Hematopoietic multipotent progenitor cell treated with erythropoietin and hydrocortisone succinate and interleukin-3 and kit ligand, for 17 days (in vitro differentiated cells): ENCODE results near the gene M6PR.
"Not testable (repeated sequence)": the region's sequence is repeated elsewhere in the genome, so short reads cannot be mapped to it uniquely, and the experiment has no call there.

ENCODE experiments used
- DNase-seq: peaks from one replicate; pipeline ENCODE4 v3.0.0-alpha.2; 2015; ENCODE audit warnings: low spot score

M6PR gene

DNA sequence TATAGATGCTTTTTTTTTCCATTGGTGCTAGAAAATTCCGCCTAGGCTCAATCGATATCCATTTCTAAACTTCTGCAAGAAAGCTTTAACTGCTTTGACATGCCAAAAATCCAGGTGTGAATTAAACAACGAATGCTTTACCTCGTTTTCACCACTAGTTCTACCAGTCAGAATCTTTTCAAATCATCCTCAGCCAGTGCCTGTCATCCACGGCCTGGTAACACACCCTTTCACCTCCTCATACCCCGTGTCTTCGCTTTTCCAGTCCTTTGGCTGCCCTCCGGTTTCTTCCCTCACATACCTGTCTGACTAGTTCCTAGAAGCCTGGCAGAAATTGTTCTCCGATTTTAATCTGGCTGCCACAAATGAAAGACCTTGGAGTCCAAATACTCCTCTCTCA lies 36.5 kb downstream of the M6PR start:
- DNase-seq: no peak

DNA sequence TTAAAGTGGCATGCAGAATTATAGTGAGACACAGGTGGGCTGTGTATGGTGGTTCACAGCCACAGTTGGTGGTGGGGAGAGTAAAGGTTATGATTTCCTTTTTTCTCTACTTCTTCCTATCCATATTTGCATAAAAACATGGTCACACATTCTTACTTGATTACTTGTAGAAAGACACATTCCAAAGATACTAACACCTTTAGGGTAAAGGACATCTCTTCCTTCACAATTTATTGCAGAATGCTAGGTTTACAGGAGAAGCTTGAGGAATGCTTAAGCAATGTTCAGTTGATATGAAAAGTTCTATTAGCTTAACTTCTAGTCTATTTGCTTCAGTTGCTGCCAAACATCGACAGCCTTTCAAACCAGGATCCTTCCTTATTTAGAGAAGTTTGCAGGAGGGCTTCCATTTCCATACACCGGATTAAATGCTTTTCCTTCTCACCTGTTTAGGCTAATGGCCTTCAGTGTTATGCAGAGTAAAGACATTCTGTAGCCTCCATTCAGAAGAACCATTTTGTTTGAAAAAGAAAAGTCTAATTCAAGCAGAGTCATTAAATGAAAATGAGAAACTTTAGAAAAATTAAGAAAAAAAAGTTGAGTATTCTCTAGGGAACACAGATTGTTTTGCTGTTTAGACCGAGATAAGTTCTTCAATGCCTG lies 37.7 kb downstream of the M6PR start:
- DNase-seq: no peak

DNA sequence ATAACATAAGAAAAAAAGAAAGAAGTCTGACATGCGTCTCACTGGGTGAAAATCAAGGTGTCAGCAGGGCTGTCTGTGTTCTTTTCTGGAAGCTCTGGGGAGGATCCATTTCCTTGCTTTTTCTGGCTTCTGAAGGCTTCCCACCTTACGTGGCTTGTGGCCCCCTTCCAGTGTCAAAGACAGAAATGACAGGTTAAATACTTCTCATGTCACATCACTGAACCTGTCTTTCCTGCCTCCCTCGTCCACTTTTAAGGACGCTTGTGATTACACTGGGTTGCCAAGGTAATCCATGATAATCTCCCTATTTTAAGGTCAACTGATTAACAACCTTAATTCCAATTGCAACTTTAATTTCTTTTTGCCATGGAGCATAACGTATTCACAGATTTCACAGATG lies 39.7 kb downstream of the M6PR start:
- no peak for DNase-seq

DNA sequence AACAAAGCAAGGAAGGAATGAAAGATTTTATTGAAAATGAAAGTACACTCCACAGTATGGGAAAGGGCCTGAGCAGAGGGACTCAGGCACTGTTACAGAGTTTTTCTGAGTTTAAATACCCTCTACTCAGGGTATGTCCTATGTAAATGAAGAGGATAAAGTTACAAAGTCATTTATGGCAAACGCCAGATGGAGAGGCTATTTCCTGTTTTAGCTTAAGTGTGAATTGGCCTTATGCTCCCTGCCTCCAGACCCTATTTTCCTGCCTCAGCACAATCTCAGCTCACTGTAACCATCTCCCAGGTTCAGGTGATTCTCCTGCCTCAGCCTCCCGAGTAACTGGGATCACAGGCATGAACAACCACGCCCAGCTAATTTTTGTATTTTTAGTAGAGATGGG lies 41.9 kb downstream of the M6PR start:
- no peak for DNase-seq

DNA sequence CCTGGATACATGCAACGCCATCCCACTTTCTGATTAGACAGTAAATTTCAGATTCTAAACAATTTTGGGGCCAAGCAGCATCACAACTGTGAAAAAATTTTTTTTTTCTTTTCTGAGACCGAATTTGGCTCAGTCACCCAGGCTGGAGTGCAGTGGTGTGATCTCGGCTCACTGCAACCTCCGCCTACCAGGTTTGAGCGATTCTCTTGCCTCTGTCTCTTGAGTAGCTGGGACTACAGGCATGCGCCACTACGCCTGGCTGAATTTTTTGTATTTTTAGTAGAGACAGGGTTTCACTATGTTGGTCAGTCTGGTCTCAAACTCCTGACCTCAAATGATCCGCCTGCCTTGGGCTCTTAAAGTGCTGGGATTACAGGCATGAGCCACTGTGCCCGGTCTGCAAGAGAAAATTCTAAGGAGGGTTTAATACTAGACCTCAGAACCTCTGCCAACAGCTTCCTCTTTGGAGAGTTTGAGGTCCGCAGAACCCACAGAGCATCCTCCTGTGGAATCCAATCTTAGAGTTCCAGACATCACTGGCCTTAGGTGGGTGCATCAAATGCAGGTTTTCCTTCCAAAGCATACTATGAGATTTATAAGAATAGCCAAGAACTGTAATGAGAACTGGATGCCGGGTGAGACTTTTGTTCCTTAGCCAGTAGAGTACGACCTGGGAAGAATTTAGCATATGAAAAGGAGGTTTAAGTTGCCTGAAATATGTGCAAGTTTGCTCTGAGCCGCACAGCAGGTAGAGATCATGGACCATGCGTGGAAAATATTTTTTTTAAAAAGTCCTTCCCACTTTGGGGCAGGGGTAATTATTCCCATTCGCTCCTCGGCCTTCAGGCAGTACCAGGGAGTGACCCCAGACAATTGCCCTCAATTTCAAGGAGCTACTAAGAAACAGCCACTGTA lies 42.9 kb downstream of the M6PR start:
- no peak for DNase-seq

DNA sequence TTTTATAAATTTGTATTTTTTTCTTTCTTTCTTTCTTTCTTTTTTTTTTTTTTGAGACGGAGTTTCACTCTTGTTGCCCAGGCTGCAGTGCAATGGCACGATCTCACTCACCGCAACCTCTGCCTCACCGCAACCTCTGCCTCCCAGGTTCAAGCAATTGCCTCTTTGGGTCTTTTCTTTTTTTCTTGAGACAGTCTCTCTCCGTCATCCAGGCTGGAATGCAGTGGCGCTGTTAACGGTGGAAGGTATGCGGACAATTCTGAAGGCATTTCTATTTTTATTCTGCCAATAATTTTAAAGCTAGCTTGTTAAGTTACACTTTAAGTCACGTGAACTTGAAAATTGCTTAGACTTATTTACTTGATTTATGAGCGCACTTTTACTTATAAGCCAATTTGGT lies 43.9 kb downstream of the M6PR start:
- no peak for DNase-seq

DNA sequence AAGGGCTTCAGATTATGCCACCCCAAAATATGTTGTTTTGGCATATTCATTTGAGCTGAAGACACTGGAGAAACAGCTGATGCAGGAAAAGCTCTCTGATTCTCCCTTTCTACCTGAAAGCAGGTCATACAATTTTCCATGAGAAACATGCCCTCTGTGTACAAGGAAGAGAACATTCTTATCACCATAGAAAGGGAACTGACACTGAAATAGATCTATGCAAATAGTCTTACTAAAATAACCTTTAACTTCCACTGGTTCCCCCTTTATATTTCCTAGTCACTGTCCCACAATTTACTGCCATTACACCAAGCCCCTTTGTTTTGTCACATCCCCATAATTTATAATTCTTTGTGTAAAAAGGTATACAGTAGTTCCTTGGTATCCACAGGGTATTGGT lies 44.8 kb downstream of the M6PR start:
- DNase-seq: no peak

DNA sequence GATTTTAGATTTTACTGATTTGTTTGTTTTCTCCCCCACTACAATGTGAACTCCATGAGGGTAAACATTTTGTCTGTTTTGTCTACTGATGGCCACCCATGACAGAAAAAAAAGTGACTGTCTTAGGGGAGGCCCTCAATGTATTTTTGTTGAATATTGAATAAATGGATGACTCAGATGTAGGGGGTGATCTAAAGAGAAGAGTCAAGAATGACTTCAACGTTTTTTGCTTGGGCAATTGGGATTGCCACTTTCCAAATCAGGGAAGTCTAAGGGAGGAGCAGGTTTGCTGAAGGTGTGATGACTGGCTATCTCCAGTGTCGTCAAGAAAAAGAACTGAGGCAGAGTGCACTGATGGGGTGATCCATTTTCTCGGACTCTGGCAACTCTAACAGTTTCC lies 45.8 kb downstream of the M6PR start:
- DNase-seq: no peak

DNA sequence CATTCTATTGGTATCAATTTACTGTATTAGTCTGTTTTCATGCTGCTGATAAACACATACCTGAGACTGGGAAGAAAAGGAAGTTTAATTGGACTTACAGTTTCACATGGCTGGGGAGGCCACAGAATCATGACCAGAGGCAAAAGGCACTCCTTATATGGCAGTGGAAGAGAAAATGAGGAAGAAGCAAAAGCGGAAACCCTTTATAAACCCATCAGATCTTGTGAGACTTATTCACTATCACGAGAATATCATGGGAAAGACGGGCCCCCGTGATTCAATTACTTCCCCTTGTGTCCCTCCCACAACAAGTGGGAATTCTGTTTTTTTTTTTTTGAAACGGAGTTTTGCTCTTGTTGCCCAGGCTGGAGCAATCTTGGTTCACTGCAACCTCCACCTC lies 46.7 kb downstream of the M6PR start:
- DNase-seq: not testable (repeated sequence)

DNA sequence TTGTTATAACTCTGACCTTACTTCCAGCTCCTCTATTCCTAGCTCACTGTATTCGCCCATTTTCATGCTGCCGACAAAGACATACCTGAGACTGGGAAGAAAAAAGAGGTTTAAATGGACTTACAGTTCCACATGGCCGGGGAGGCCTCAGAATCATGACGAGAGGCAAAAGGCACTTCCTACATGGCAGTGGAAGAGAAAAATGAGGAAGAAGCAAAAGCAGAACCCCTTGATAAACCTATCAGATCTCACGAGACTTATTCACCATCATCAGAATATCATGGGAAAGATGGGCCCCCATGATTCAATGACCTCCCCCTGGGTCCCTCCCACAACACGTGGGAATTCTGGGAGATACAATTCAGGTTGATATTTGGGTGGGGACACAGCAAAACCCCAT lies 49.6 kb downstream of the M6PR start:
- no peak for DNase-seq

DNA sequence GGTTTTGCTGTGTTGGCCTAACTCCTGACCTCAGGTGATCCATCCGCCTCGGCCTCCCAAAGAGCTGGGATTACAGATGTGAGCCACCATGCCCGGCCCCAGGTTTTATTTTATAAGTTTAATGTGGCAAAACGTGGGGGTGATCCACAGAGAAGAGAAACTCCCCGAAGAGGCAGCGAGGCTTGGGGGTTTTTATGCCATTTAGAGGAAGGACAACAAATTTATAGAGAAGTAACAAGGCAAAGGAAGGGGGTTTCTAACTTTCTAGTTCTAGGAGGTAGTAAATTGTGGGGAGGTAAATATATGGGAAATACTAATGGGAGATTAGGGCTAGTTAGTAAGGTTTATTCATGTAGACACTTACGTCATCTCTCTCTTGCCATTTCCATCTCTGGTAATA lies 52.4 kb downstream of the M6PR start:
- DNase-seq: no peak

DNA sequence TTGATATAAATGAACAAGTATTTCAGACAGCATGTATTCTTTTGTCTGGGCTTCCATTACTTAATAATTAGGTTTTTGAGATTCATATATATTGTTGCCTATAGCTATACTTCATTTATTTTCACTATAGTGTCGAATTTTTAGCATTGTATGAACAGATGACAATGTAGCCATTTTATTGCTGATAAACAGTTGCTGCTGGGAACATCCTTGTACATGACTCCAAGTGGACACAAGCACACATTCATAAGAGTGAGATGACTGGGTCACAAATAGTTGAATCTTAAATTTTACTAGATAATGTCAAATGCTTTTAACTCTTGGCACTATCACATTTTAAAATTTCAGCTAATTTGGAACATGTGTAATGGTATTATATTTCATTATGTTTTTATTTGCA lies 54.5 kb downstream of the M6PR start:
- DNase-seq: no peak

DNA sequence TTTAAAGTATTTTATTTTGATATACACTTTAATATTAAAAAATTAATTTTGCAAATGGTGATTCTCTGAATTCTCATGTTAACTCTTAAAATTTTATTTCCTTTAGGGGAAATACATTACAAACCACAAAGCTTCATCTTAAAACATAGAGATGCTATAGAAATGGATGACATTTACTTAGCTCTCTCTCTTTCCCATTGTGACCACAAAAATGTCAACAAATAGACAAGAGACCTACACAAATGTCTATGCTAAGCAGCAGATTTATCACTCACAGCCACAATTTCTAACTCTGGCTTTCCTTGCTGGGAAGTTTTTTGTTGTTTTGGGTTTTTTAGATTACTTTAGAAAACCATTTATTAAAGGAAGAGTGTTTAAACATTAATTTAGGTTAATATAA lies 55.1 kb downstream of the M6PR start:
- DNase-seq: no peak

DNA sequence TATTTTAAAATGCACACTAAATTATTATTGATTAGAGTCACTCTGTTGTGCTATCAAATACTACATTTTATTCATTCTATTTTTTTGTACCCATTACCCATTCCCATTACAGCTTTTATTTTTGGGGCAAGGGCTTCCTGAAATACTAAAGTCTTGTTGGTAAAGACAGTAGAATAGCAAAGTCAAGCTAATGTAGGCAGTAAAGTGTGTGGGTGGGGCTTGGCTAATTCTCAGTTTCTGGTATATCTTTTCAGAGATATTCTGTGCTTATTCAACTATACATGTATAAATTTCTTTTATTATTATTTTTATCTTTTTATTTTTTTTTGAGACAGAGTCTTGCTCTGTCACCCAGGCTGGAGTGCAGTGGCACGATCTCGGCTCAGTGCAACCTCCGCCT lies 57.5 kb downstream of the M6PR start:
- no peak for DNase-seq
